T-helper 2 cell (primary cell): Measurements from ENCODE around the gene RTF2.
A peak's percentile ranks its signal among the peaks of the same experiment; 100 is the strongest.

ENCODE experiments used
- DNase-seq, 5 experiments: peaks; one replicate each; pipeline versions ENCODE4 v3.0.0 to v3.0.0-alpha.2; 2012 to 2022

The RTF2 gene

GRCh38 chr20:56439771-56440291 is 28.6 kb upstream of the RTF2 start:
- DNase-seq = peak in 1 of 5 experiments; percentile 61

GRCh38 chr20:56440346-56441007 is 27.9 kb upstream of the RTF2 start:
- peak in 4 of 5 experiments; percentile 31 to 88 (median 64) for DNase-seq

- peak in 2 of 5 experiments; percentile 37 to 65 for DNase-seq
Measured at GRCh38 chr20:56442389-56443365, 25.8 kb upstream of the RTF2 start.

- DNase-seq = no peak
Measured at GRCh38 chr20:56443654-56444540, 24.5 kb upstream of the RTF2 start.

- DNase-seq = no peak
Measured at GRCh38 chr20:56445130-56445529, 23.3 kb upstream of the RTF2 start.

- DNase-seq = no peak
Measured at GRCh38 chr20:56445540-56445939, 22.9 kb upstream of the RTF2 start.

GRCh38 chr20:56447227-56447626 is 21.2 kb upstream of the RTF2 start:
- DNase-seq = no peak

- DNase-seq = no peak
Measured at GRCh38 chr20:56449459-56449858, 19.0 kb upstream of the RTF2 start.

- DNase-seq = no peak
Measured at GRCh38 chr20:56451056-56451765, 17.2 kb upstream of the RTF2 start.

GRCh38 chr20:56453352-56453751 is 15.1 kb upstream of the RTF2 start:
- no peak for DNase-seq

- DNase-seq = peak in 1 of 5 experiments; percentile 73
Measured at GRCh38 chr20:56454754-56455153, 13.7 kb upstream of the RTF2 start.

- DNase-seq = no peak
Measured at GRCh38 chr20:56458206-56458821, 10.1 kb upstream of the RTF2 start.

- peak in 3 of 5 experiments; percentile 52 to 94 (median 82) for DNase-seq
Measured at GRCh38 chr20:56460459-56460858, 8.0 kb upstream of the RTF2 start.

- no peak for DNase-seq
Measured at GRCh38 chr20:56461576-56461975, 6.9 kb upstream of the RTF2 start.

- peak in 2 of 5 experiments; percentile 69 to 88 for DNase-seq
Measured at GRCh38 chr20:56463428-56463827, 5.0 kb upstream of the RTF2 start.

- no peak for DNase-seq
Measured at GRCh38 chr20:56465997-56466396, 2.4 kb upstream of the RTF2 start.

- no peak for DNase-seq
Measured at GRCh38 chr20:56467968-56468315, 485 bp upstream of the RTF2 start.

- peak in 1 of 5 experiments; percentile 44 for DNase-seq
Measured at GRCh38 chr20:56469077-56469449, 636 bp downstream of the RTF2 start.

GRCh38 chr20:56483970-56484369 is 15.5 kb downstream of the RTF2 start:
- DNase-seq = no peak

- no peak for DNase-seq
Measured at GRCh38 chr20:56487216-56487615, 18.8 kb downstream of the RTF2 start.

GRCh38 chr20:56488566-56488965 is 20.1 kb downstream of the RTF2 start:
- DNase-seq = peak in 1 of 5 experiments; percentile 49
